MM.1S (cell line): ENCODE measurements around the gene KCNQ5.

Experiments
- CTCF ChIP-seq: fragments of 300-600 bp; sonication (generic); IDR thresholded peaks from 2 replicates; pipeline ENCODE4 v1.5.1; 2016; ENCODE audit warnings: antibody characterized with exemption, low read length, mixed read lengths
- EZH2phosphoT487 ChIP-seq: fragments of 300-600 bp; sonication (generic); IDR thresholded peaks from 2 replicates; pipeline ENCODE4 v1.6.1; 2018; ENCODE audit warnings: antibody characterized with exemption, low read length

GRCh38 chr6:73139681-73140383, 518.0 kb downstream of the KCNQ5 start:
- TF ChIP-seq CTCF (no peak), EZH2phosphoT487 (no peak)
